Measurements from ENCODE around the gene AMPH. TPM values are rescaled to one million over a fixed set of nuclear protein-coding genes. Genes with fewer than 3 reads are reported as not detected.

Gene AMPH
- total and polyA plus RNA-seq, 2 of the 4 experiments (the other 2 are of a cell fraction): 3.9 to 4.8 TPM

DNA sequence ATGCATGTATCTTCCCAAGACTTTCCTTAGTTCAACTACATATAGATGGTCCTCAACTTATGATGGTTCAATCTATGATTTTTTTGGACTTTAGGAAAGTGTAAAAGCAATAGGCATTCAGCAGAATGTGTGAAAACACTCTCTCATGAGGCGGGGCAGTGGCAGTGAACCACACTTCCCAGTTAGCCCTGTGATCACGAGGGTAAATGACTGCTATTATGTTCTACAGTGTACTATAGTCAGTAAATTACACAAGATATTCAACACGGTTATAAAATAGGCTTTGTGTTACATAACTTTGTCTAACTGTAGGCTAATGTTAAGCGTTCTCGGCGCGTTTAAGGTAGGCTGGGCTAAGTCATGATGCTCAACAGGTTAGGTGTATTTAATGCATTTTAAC, 169.3 kb downstream of the AMPH start:
- H3K4ac ChIP-seq (ENCODE audit: low read depth, low read length): no peak overlapping the region
- POLR2A ChIA-PET (ENCODE audit: unreplicated experiment): no interaction called here
- H2AK9ac ChIP-seq (replicated peaks; ENCODE audit: low read depth, low read length, poor library complexity): no peak overlapping the region
- peaks cover 1% of the 10 kb centered on the region; the same call in 1 of the 2 replicates for H3K4me1 ChIP-seq (ENCODE audit: control insufficient read depth, insufficient read depth, low read length)
- no peak overlapping the region for H3K9ac ChIP-seq (ENCODE audit: low read depth, low read length)
- no peak overlapping the region for H2AK5ac ChIP-seq (ENCODE audit: low read depth, low read length)
- no CpG with 5 or more reads among the region's 7 CpGs for WGBS, 2 experiments (ENCODE audit: extremely low coverage in 2 of 2, insufficient read length in 1 of 2)
- H3K4me2 ChIP-seq (ENCODE audit: low read depth, low read length): no peak overlapping the region
- TF ChIP-seq CEBPB (IDR thresholded peaks at IDR 0.05; ENCODE audit: low read depth, low read length) (no peak), MXI1 (IDR thresholded peaks at IDR 0.05; ENCODE audit: borderline replicate concordance, low read depth, low read length) (no peak), FOS (IDR thresholded peaks at IDR 0.05; ENCODE audit: low read depth, low read length) (no peak), RCOR1 (IDR thresholded peaks at IDR 0.05; ENCODE audit: insufficient replicate concordance, low read length) (no peak), POLR2A (IDR thresholded peaks at IDR 0.05; ENCODE audit: low read depth, low read length) (no peak), SMC3 (IDR thresholded peaks at IDR 0.05; ENCODE audit: low read depth, low read length) (no peak), RFX5 (IDR thresholded peaks at IDR 0.05; ENCODE audit: low read depth, low read length) (no peak), MAFK (IDR thresholded peaks at IDR 0.05; ENCODE audit: low read depth, low read length) (no peak), MAZ (IDR thresholded peaks at IDR 0.05; ENCODE audit: borderline replicate concordance, low read depth, low read length) (no peak), CTCF (conservative IDR thresholded peaks at IDR 0.05; ENCODE audit: low read depth, low read length) (no peak), RAD21 (IDR thresholded peaks at IDR 0.05; ENCODE audit: low read length) (no peak), CHD1 (IDR thresholded peaks at IDR 0.05; ENCODE audit: low read depth, low read length) (no peak), NFE2L2 (IDR thresholded peaks at IDR 0.05; ENCODE audit: low read depth, low read length) (no peak)
- H4K91ac ChIP-seq (ENCODE audit: insufficient read depth, low read depth, low read length): no peak overlapping the region
- no peaks in the 10 kb centered on the region for H3K36me3 ChIP-seq (ENCODE audit: control insufficient read depth, insufficient read depth, low read length)
- no peaks in the 10 kb centered on the region for H4K20me1 ChIP-seq (ENCODE audit: insufficient read depth, low read length)
- dilution Hi-C loops (cut with HindIII; ENCODE audit: low sequenced_read_pairs, unreplicated experiment): no loop called here
- H3K4me3 ChIP-seq (ENCODE audit: insufficient read depth, low read depth, low read length): no peak overlapping the region
- no peak overlapping the region for H2AFZ ChIP-seq (replicated peaks; ENCODE audit: low read length, poor library complexity)
- H3K9me3 ChIP-seq (ENCODE audit: control insufficient read depth, insufficient read depth, low read length): no peaks in the 10 kb centered on the region
- H4K5ac ChIP-seq (ENCODE audit: low read depth, low read length): no peak overlapping the region
- BruUV-seq (replicated peaks): no TSS peak
- no peak overlapping the region for H3K14ac ChIP-seq (replicated peaks; ENCODE audit: low read depth, low read length)
- DNase-seq (no peak), ATAC-seq (ENCODE audit: low read depth) (no peak)
- H2BK5ac ChIP-seq (ENCODE audit: low read depth, low read length, poor library complexity, severe bottlenecking): no peak overlapping the region
- CTCF ChIA-PET: no interaction called here
- no peak overlapping the region for H3K56ac ChIP-seq (ENCODE audit: extremely low read depth, insufficient read depth, low read length)
- H3K23ac ChIP-seq (ENCODE audit: low read depth, low read length): no peak overlapping the region
- H2BK20ac ChIP-seq (ENCODE audit: low read depth, low read length): no peak overlapping the region
- H4K8ac ChIP-seq (ENCODE audit: low read depth in 2 of 2, low read length in 2 of 2): no peak overlapping the region
- in situ Hi-C loops (cut with MboI; ENCODE audit: low sequenced_read_pairs): no loop called here
- H3K18ac ChIP-seq (ENCODE audit: low read depth, low read length): no peak overlapping the region
- no peak overlapping the region for H2BK15ac ChIP-seq (ENCODE audit: low read depth, low read length)
- intact Hi-C loops (cut with micrococcal nuclease): no loop called here
- no peak overlapping the region for H2BK120ac ChIP-seq (ENCODE audit: low read depth, low read length)
- no peak overlapping the region for H3K27ac ChIP-seq (ENCODE audit: insufficient read depth, low read length)
- H3K79me1 ChIP-seq (ENCODE audit: low read depth in 1 of 2, low read length in 2 of 2): no peaks in the 10 kb centered on the region
- H3K9me1 ChIP-seq (ENCODE audit: insufficient read depth, low read length): no peaks in the 10 kb centered on the region
- H3K27me3 ChIP-seq (ENCODE audit: control insufficient read depth, insufficient read depth, low read length): no peaks in the 10 kb centered on the region
